B cell (primary cell): ENCODE results near the gene ARPP19. TPM values are rescaled to one million over a fixed set of nuclear protein-coding genes. Genes with fewer than 3 reads are reported as not detected.

ENCODE experiments used
- ATAC-seq: fragments of 200-7000 bp; cut with Tn5 transposase; one replicate; pipeline ENCODE4 v1.10.0; 2021; ENCODE audit warnings: low read depth, mild to moderate bottlenecking, moderate number of reproducible peaks, moderate library complexity
- CTCF ChIA-PET: fragments of 350-600 bp; sonication (Branson Sonifier 250); formaldehyde crosslinking; loops from one replicate; lab custom pipeline; 2021; ENCODE audit warnings: antibody characterized with exemption, inconsistent platforms; lab: Charles Lee
- POLR2A ChIA-PET: fragments of 350-600 bp; sonication (Branson Sonifier 250); formaldehyde crosslinking; loops from one replicate; lab custom pipeline; 2021; ENCODE audit warnings: antibody characterized with exemption; lab: Charles Lee
- DNase-seq: peaks from one replicate; pipeline ENCODE4 v3.0.0; 2013
- H2AFZ ChIP-seq: 2 replicates; pipeline ENCODE4 v1.6.1; 2012; ENCODE audit warnings: mild to moderate bottlenecking, low read depth, low read length; ENCODE audit not compliant: insufficient read depth, poor library complexity, severe bottlenecking
- H3K27ac ChIP-seq, 2 donors: 1 replicate in 1 of 2; 2 replicates in 1 of 2; pipeline ENCODE4 v1.5.1; 2012 to 2013; ENCODE audit warnings: low read length in 2 of 2, mild to moderate bottlenecking in 2 of 2, moderate library complexity in 1 of 2
- H3K27me3 ChIP-seq, 4 experiments: fragments of 200-600 bp in 1 of 4; sonication (generic) in 1 of 4; replicated peaks in 1 of 4; 1 replicate in 2 of 4; 2 replicates in 2 of 4; pipeline versions ENCODE4 v1.6.1 to v1.7.0; 2013 to 2016; ENCODE audit warnings: low read length in 3 of 4, mild to moderate bottlenecking in 2 of 4, mixed read lengths in 1 of 4, moderate library complexity in 1 of 4; ENCODE audit not compliant: insufficient read depth in 4 of 4, control insufficient read depth in 3 of 4; ENCODE audit errors: control extremely low read depth in 1 of 4
- H3K36me3 ChIP-seq, 2 experiments: replicated peaks in 1 of 2; 1 replicate in 1 of 2; 2 replicates in 1 of 2; pipeline versions ENCODE4 v1.6.1 to v1.7.1; 2013; ENCODE audit warnings: low read length in 1 of 2; ENCODE audit not compliant: insufficient read depth in 2 of 2, control insufficient read depth in 1 of 2; ENCODE audit errors: control extremely low read depth in 1 of 2, extremely low read depth in 1 of 2
- H3K4me1 ChIP-seq, 2 donors: fragments of 200-600 bp in 1 of 2; sonication (generic) in 1 of 2; 1 replicate in 1 of 2; 2 replicates in 1 of 2; pipeline versions ENCODE4 v1.5.1 to v1.6.1; 2013 to 2017; ENCODE audit warnings: low read length in 2 of 2; ENCODE audit not compliant: control insufficient read depth in 2 of 2, insufficient read depth in 2 of 2
- H3K4me2 ChIP-seq: replicated peaks from 2 replicates; pipeline ENCODE3; 2012; ENCODE audit warnings: mild to moderate bottlenecking, low read depth, low read length; ENCODE audit not compliant: poor library complexity, severe bottlenecking
- H3K4me3 ChIP-seq, 5 experiments: fragments of 200-600 bp in 1 of 5; sonication (generic) in 1 of 5; 1 replicate in 3 of 5; 2 replicates in 2 of 5; pipeline versions ENCODE4 v1.5.1 to v1.7.0; 2011 to 2016; ENCODE audit warnings: low read length in 4 of 5, mild to moderate bottlenecking in 4 of 5, low read depth in 2 of 5, control low read depth in 1 of 5, moderate library complexity in 1 of 5; ENCODE audit not compliant: insufficient read depth in 1 of 5; ENCODE audit errors: control extremely low read depth in 1 of 5, extremely low read depth in 1 of 5
- H3K79me2 ChIP-seq: fragments of 200-600 bp; sonication (generic); one replicate; pipeline ENCODE4 v1.6.0; 2016; ENCODE audit warnings: low read length; ENCODE audit not compliant: control insufficient read depth, insufficient read depth
- H3K9ac ChIP-seq: fragments of 200-600 bp; sonication (generic); 2 replicates; pipeline ENCODE4 v1.6.1; 2017; ENCODE audit warnings: mild to moderate bottlenecking, low read length, moderate library complexity
- H3K9me3 ChIP-seq, 3 donors: one replicate each; pipeline versions ENCODE4 v1.6.1 to v1.7.1; 2013; ENCODE audit warnings: low read length in 2 of 3; ENCODE audit not compliant: control insufficient read depth in 2 of 3, insufficient read depth in 1 of 3; ENCODE audit errors: control extremely low read depth in 1 of 3
- H4K20me1 ChIP-seq: 2 replicates; pipeline ENCODE4 v1.6.0; 2012; ENCODE audit warnings: mild to moderate bottlenecking, low read length; ENCODE audit not compliant: insufficient read depth, control insufficient read depth, poor library complexity, severe bottlenecking
- H3K27ac Mint-ChIP-seq: one replicate; pipeline ENCODE4 v1.8.0; 2021; ENCODE audit warnings: mixed read lengths
- H3K27me3 Mint-ChIP-seq: one replicate; pipeline ENCODE4 v1.8.0; 2021; ENCODE audit warnings: mixed read lengths
- H3K4me1 Mint-ChIP-seq: one replicate; pipeline ENCODE4 v1.8.0; 2021; ENCODE audit warnings: mixed read lengths
- H3K4me3 Mint-ChIP-seq: one replicate; pipeline ENCODE4 v1.8.0; 2021; ENCODE audit warnings: mixed read lengths
- H3K9me3 Mint-ChIP-seq: one replicate; pipeline ENCODE4 v1.8.0; 2022; ENCODE audit warnings: mixed read lengths; ENCODE audit not compliant: insufficient read depth
- EZH2 ChIP-seq: IDR thresholded peaks from 2 replicates; pipeline ENCODE4 v1.6.1; 2012; ENCODE audit warnings: borderline replicate concordance, low read depth, mild to moderate bottlenecking, moderate library complexity, low read length; ENCODE audit not compliant: insufficient read depth, poor library complexity, severe bottlenecking
- WGBS: methylation state at CpG from one replicate; pipeline ENCODE4 v1.1.5; 2013; ENCODE audit warnings: missing lambda C conversion rate; ENCODE audit not compliant: insufficient coverage; 5-methylcytosine and 5-hydroxymethylcytosine counted together
- intact Hi-C: fragments of 100-400 bp; cut with micrococcal nuclease; formaldehyde crosslinking; loops from one replicate; pipeline ENCODE4 v1.10.0; 2022
- polyA minus RNA-seq: library from RNA; depleted of rRNA, polyadenylated mRNA; stranded (reverse); fragments of >200 nt; gene quantifications from 2 replicates; pipeline ENCODE4 v1.2.3, GENCODE V29; 2012
- polyA plus RNA-seq: library from polyadenylated mRNA; depleted of rRNA; stranded (reverse); fragments of >200 nt; gene quantifications from 2 replicates; pipeline ENCODE4 v1.2.3, GENCODE V29; 2012
- total RNA-seq, 2 donors: library from RNA; stranded (reverse); fragments of 120-200 nt in 1 of 2; gene quantifications; 1 replicate in 1 of 2; 2 replicates in 1 of 2; pipeline versions ENCODE4 v1.2.3 to v1.2.4, GENCODE V29; 2013 to 2022
- TF ChIP-seq, protein P1 (sequence below): fragments of 200-600 bp; IDR thresholded peaks from one replicate; pipeline ENCODE4 v1.8.0; 2022; ENCODE audit warnings: antibody characterized with exemption, mild to moderate bottlenecking

Gene ARPP19, protein sequence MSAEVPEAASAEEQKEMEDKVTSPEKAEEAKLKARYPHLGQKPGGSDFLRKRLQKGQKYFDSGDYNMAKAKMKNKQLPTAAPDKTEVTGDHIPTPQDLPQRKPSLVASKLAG
- total RNA-seq: 147 and 152 TPM in 2 replicates
- 98.1 TPM for total RNA-seq (2013)
- polyA plus RNA-seq: 22.0 and 59.3 TPM in 2 replicates
- polyA minus RNA-seq: 33.4 and 53.7 TPM in 2 replicates

- WGBS: 5% methylated on average over 82 of the region's 82 CpGs
Measured at GRCh38 chr15:52568601-52569585, at the start of gene ARPP19. TSS of gene ARPP19 (minus strand) at chr15:52569030. CDS start at chr15:52568892, 138 bp downstream.

More at GRCh38 chr15:52568601-52569585, at the start of gene ARPP19:
- Histone ChIP-seq H3K27me3 (no peaks in the 10 kb centered on the region), H3K4me3 (peak within 1 kb of the TSS; percentile 61 to 83 (median 75)), H3K9me3 (no peaks in the 10 kb centered on the region), H3K27ac (peak within 1 kb of the TSS; percentile 93 to 99), H3K79me2 (peaks cover 46% of the 10 kb centered on the region), H4K20me1 (peaks cover 14% of the 10 kb centered on the region), H3K36me3 (peaks cover 2 to 4% of the 10 kb centered on the region in 2 experiments), H3K9ac (peak within 1 kb of the TSS; percentile 98), H3K4me2 (peak within 1 kb of the TSS; percentile 87), H2AFZ (peak within 1 kb of the TSS; percentile 80), H3K4me1 (peaks cover 33 to 35% of the 10 kb centered on the region in 2 donors)
- peak; percentile 93 for DNase-seq
- ChIA-PET CTCF (interaction anchor here (0.8 kb wide), 1 partner anchor 126 kb away, joined by 3 read pairs; no protein-coding TSS in a partner anchor), POLR2A (interaction anchor here (1.0 to 1.5 kb wide), 3 partner anchors 14 to 146 kb away, joined by 3 read pairs; no protein-coding TSS in a partner anchor)
- intact Hi-C loops: loop anchor here (1.0 to 10.0 kb wide), 9 partner anchors 40 to 550 kb away; partner anchors contain the start of genes ATOSA and MAPK6
- peaks cover 40% of the 10 kb centered on the region for H3K4me1 Mint-ChIP-seq
- peak; percentile 84 for ATAC-seq
- TF ChIP-seq, protein P1, sequence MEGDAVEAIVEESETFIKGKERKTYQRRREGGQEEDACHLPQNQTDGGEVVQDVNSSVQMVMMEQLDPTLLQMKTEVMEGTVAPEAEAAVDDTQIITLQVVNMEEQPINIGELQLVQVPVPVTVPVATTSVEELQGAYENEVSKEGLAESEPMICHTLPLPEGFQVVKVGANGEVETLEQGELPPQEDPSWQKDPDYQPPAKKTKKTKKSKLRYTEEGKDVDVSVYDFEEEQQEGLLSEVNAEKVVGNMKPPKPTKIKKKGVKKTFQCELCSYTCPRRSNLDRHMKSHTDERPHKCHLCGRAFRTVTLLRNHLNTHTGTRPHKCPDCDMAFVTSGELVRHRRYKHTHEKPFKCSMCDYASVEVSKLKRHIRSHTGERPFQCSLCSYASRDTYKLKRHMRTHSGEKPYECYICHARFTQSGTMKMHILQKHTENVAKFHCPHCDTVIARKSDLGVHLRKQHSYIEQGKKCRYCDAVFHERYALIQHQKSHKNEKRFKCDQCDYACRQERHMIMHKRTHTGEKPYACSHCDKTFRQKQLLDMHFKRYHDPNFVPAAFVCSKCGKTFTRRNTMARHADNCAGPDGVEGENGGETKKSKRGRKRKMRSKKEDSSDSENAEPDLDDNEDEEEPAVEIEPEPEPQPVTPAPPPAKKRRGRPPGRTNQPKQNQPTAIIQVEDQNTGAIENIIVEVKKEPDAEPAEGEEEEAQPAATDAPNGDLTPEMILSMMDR: no peak
- TF ChIP-seq EZH2: no peak
- H3K27ac Mint-ChIP-seq: peak within 1 kb of the TSS; percentile 98
- peaks cover 2% of the 10 kb centered on the region for H3K9me3 Mint-ChIP-seq
- peak within 1 kb of the TSS; percentile 98 for H3K4me3 Mint-ChIP-seq
- H3K27me3 Mint-ChIP-seq: no peaks in the 10 kb centered on the region
